HFF-Myc (cell line): ENCODE measurements around the gene IPO11.
A peak's percentile ranks its signal among the peaks of the same experiment; 100 is the strongest.

Experiments used
- DNase-seq: peaks from one replicate; pipeline ENCODE4 v3.0.0-alpha.2; 2011; ENCODE audit warnings: low read depth; ENCODE audit errors: extremely low read depth
- H3K4me3 ChIP-seq: replicated peaks from 2 replicates; pipeline ENCODE4 v1.5.1; 2011; ENCODE audit warnings: low read depth, mild to moderate bottlenecking, control low read depth, low read length
- CTCF ChIP-seq: IDR thresholded peaks from 2 replicates; pipeline ENCODE4 v1.5.1; 2012; ENCODE audit warnings: mild to moderate bottlenecking, low read depth, low read length, control low read depth; ENCODE audit errors: missing control alignments

The IPO11 gene

GRCh38 chr5:62432621-62433064 is 20.1 kb downstream of the IPO11 start:
- no peak for TF ChIP-seq CTCF
- no peak overlapping the region for H3K4me3 ChIP-seq
- no peak for DNase-seq

GRCh38 chr5:62448528-62448927 is 36.0 kb downstream of the IPO11 start:
- no peak for TF ChIP-seq CTCF
- DNase-seq = no peak
- H3K4me3 ChIP-seq = no peak overlapping the region

GRCh38 chr5:62450259-62450658 is 37.7 kb downstream of the IPO11 start:
- no peak for TF ChIP-seq CTCF

GRCh38 chr5:62457071-62457470 is 44.5 kb downstream of the IPO11 start:
- no peak overlapping the region for H3K4me3 ChIP-seq
- no peak for TF ChIP-seq CTCF
- no peak for DNase-seq

More at GRCh38 chr5:62450259-62450658, 37.7 kb downstream of the IPO11 start:
- H3K4me3 ChIP-seq = no peak overlapping the region
- DNase-seq = no peak

GRCh38 chr5:62460578-62460983 is 48.0 kb downstream of the IPO11 start:
- DNase-seq = no peak
- no peak overlapping the region for H3K4me3 ChIP-seq
- TF ChIP-seq CTCF = peak; percentile 71

GRCh38 chr5:62461561-62461960 is 49.0 kb downstream of the IPO11 start:
- no peak overlapping the region for H3K4me3 ChIP-seq
- no peak for DNase-seq
- TF ChIP-seq CTCF = no peak
